ENCODE measurements around the gene FOXN3.

Gene FOXN3

DNA sequence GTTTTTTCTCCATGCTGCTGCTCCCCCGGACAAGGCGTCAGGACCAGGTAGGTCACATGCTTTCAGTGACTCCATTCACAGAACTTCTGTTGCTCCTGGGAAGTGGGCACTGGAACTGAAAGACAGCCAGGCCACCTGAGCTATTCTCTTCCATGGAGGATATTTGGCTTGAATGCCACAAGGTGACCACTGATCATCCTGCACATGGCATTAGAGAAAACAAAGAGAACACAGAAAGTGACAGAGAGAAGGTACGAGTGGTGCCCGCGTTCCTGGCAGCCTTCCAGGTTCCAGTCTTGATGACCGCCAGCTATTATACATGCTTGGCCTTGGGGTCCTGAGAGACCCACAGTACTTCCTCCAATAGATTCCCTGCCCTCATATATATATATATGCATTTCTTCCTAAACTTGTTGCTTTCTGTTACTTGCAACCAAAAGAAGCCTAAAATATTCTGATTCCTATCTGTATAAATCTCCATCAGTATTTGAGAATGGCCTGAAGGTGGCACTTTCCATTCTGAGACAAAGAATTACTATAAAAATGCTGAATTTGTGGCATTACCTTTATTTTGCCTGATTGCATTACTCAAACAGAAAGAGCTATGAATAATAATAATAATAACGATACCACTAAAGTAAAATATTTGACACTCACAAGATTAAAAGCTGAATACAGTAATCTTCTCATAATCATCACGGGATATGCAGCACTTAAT is 174.9 kb downstream of the FOXN3 start:
- Histone ChIP-seq H4K12ac (ENCODE audit: low read depth, low read length) (no peak overlapping the region), H3K4me3 (ENCODE audit: low read depth, low read length) (no peak overlapping the region), H3K36me3 (ENCODE audit: control insufficient read depth in 1 of 2, insufficient read depth in 2 of 2, low read length in 2 of 2) (no peaks in the 10 kb centered on the region), H2AK5ac (ENCODE audit: low read length) (peak overlapping the region; percentile 51), H4K8ac (ENCODE audit: low read depth, low read length) (peak overlapping the region; percentile 65), H3K9me3 (ENCODE audit: insufficient read depth, low read depth, low read length) (no peaks in the 10 kb centered on the region), H3K4me1 (ENCODE audit: control insufficient read depth in 1 of 2, insufficient read depth in 2 of 2, low read length in 2 of 2) (peaks cover 12 to 19% of the 10 kb centered on the region in 2 experiments), H3K27me3 (ENCODE audit: insufficient read depth, low read length) (no peaks in the 10 kb centered on the region), H2BK12ac (ENCODE audit: low read length) (peak overlapping the region; percentile 61), H4K91ac (ENCODE audit: low read depth, low read length) (peak overlapping the region; percentile 50), H3K79me2 (ENCODE audit: control insufficient read depth, insufficient read depth, low read length, poor library complexity) (no peaks in the 10 kb centered on the region), H2BK5ac (ENCODE audit: low read depth, low read length, poor library complexity) (peak overlapping the region; percentile 16), H3K18ac (ENCODE audit: low read length) (peak overlapping the region; percentile 33), H3K14ac (ENCODE audit: low read length) (peak overlapping the region; percentile 51), H3K79me1 (ENCODE audit: low read length) (peaks cover 8% of the 10 kb centered on the region), H3K23ac (ENCODE audit: low read length) (no peak overlapping the region), H3K27ac (ENCODE audit: low read depth, low read length) (peak overlapping the region; percentile 10), H3K4me2 (ENCODE audit: low read length) (no peak overlapping the region), H2AFZ (ENCODE audit: insufficient read depth, low read length, poor library complexity) (no peak overlapping the region), H3K9ac (ENCODE audit: low read length) (no peak overlapping the region), H3K4ac (ENCODE audit: low read depth, low read length) (peak overlapping the region; percentile 17), H2BK120ac (ENCODE audit: insufficient read depth, low read length, poor library complexity) (no peak overlapping the region)
- no CpG with 5 or more reads among the region's 8 CpGs for WGBS (ENCODE audit: extremely low coverage, insufficient coverage, insufficient read length)
- DNase-seq, result no peak

DNA sequence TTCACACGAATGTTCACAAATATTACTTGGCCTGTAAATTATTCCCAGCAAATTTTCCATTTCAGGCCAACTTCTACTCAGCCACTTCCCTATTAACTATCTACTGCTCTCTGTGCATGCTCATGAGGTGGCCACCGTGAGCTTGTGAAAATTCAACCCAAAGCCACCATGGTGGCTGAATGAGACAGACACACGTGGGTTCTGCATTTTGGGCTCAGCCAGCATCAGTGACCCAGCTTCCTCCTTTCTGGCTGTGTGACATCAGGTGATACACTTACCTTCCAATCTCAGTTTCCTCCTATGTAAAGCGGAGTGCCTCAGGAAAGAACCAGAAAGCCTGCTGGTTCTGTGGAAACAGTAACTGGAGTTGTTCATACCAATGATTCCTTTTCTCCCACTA is 175.8 kb downstream of the FOXN3 start:
- Histone ChIP-seq H2BK5ac (ENCODE audit: low read depth, low read length, poor library complexity) (no peak overlapping the region), H2BK120ac (ENCODE audit: insufficient read depth, low read length, poor library complexity) (no peak overlapping the region), H3K23ac (ENCODE audit: low read length) (no peak overlapping the region), H3K9ac (ENCODE audit: low read length) (no peak overlapping the region), H3K79me1 (ENCODE audit: low read length) (peaks cover 7% of the 10 kb centered on the region), H3K27ac (ENCODE audit: low read depth, low read length) (peak overlapping the region; percentile 10), H3K27me3 (ENCODE audit: insufficient read depth, low read length) (no peaks in the 10 kb centered on the region), H3K18ac (ENCODE audit: low read length) (no peak overlapping the region), H2BK12ac (ENCODE audit: low read length) (no peak overlapping the region), H4K91ac (ENCODE audit: low read depth, low read length) (no peak overlapping the region), H3K36me3 (ENCODE audit: control insufficient read depth in 1 of 2, insufficient read depth in 2 of 2, low read length in 2 of 2) (no peaks in the 10 kb centered on the region), H2AFZ (ENCODE audit: insufficient read depth, low read length, poor library complexity) (no peak overlapping the region), H3K14ac (ENCODE audit: low read length) (no peak overlapping the region), H4K8ac (ENCODE audit: low read depth, low read length) (no peak overlapping the region), H3K79me2 (ENCODE audit: control insufficient read depth, insufficient read depth, low read length, poor library complexity) (no peaks in the 10 kb centered on the region), H3K9me3 (ENCODE audit: insufficient read depth, low read depth, low read length) (no peaks in the 10 kb centered on the region), H3K4me1 (ENCODE audit: control insufficient read depth in 1 of 2, insufficient read depth in 2 of 2, low read length in 2 of 2) (peaks cover 12 to 19% of the 10 kb centered on the region in 2 experiments), H3K4me3 (ENCODE audit: low read depth, low read length) (no peak overlapping the region), H3K4ac (ENCODE audit: low read depth, low read length) (no peak overlapping the region), H4K12ac (ENCODE audit: low read depth, low read length) (no peak overlapping the region), H2AK5ac (ENCODE audit: low read length) (no peak overlapping the region), H3K4me2 (ENCODE audit: low read length) (no peak overlapping the region)
- peak in 1 of 2 donors; percentile 42 for DNase-seq
- whole genome bisulfite sequencing (ENCODE audit: extremely low coverage, insufficient coverage, insufficient read length), result no CpG with 5 or more reads among the region's 4 CpGs

- Histone ChIP-seq H3K4me1 (ENCODE audit: control insufficient read depth in 1 of 2, insufficient read depth in 2 of 2, low read length in 2 of 2) (peaks cover 7 to 17% of the 10 kb centered on the region in 2 experiments), H3K4ac (ENCODE audit: low read depth, low read length) (no peak overlapping the region), H3K27me3 (ENCODE audit: insufficient read depth, low read length) (no peaks in the 10 kb centered on the region), H4K12ac (ENCODE audit: low read depth, low read length) (no peak overlapping the region), H2AK5ac (ENCODE audit: low read length) (no peak overlapping the region), H3K23ac (ENCODE audit: low read length) (no peak overlapping the region), H3K18ac (ENCODE audit: low read length) (no peak overlapping the region), H3K9ac (ENCODE audit: low read length) (no peak overlapping the region), H2BK5ac (ENCODE audit: low read depth, low read length, poor library complexity) (no peak overlapping the region), H3K4me3 (ENCODE audit: low read depth, low read length) (no peak overlapping the region), H3K4me2 (ENCODE audit: low read length) (no peak overlapping the region), H3K27ac (ENCODE audit: low read depth, low read length) (no peak overlapping the region), H2BK12ac (ENCODE audit: low read length) (no peak overlapping the region), H2BK120ac (ENCODE audit: insufficient read depth, low read length, poor library complexity) (no peak overlapping the region), H3K79me2 (ENCODE audit: control insufficient read depth, insufficient read depth, low read length, poor library complexity) (no peaks in the 10 kb centered on the region), H3K9me3 (ENCODE audit: insufficient read depth, low read depth, low read length) (no peaks in the 10 kb centered on the region), H3K36me3 (ENCODE audit: control insufficient read depth in 1 of 2, insufficient read depth in 2 of 2, low read length in 2 of 2) (no peaks in the 10 kb centered on the region), H4K8ac (ENCODE audit: low read depth, low read length) (no peak overlapping the region), H4K91ac (ENCODE audit: low read depth, low read length) (no peak overlapping the region), H3K79me1 (ENCODE audit: low read length) (peaks cover 7% of the 10 kb centered on the region), H2AFZ (ENCODE audit: insufficient read depth, low read length, poor library complexity) (no peak overlapping the region), H3K14ac (ENCODE audit: low read length) (no peak overlapping the region)
- DNase-seq, result no peak
- WGBS (ENCODE audit: extremely low coverage, insufficient coverage, insufficient read length), result no CpG with 5 or more reads among the region's 3 CpGs
Observed at GRCh38 chr14:89240414-89240813, 176.6 kb downstream of the FOXN3 start.

DNA sequence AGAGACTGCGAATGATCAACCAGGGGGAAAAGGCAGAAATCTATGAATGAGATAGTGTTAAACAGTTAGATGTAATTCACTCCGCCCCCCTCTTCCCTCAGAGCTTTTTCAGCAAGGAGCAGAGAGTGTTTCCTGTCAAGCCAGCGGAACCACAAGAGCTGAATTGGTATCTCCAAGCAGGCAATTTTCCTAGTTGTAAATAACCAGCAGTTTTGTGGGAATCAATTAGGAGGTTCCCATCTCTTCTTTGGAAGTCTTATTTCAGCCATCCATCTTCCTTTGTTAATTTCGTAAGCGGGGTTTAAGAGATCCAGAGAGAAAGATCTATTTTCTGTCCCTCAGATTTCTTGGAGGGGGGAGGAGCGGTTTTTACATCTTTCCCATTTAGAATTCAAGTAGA is 178.0 kb downstream of the FOXN3 start:
- Histone ChIP-seq H3K79me2 (ENCODE audit: control insufficient read depth, insufficient read depth, low read length, poor library complexity) (no peaks in the 10 kb centered on the region), H3K4ac (ENCODE audit: low read depth, low read length) (no peak overlapping the region), H3K4me1 (ENCODE audit: control insufficient read depth in 1 of 2, insufficient read depth in 2 of 2, low read length in 2 of 2) (peaks cover 7 to 15% of the 10 kb centered on the region in 2 experiments), H3K27me3 (ENCODE audit: insufficient read depth, low read length) (no peaks in the 10 kb centered on the region), H3K18ac (ENCODE audit: low read length) (no peak overlapping the region), H3K36me3 (ENCODE audit: control insufficient read depth in 1 of 2, insufficient read depth in 2 of 2, low read length in 2 of 2) (no peaks in the 10 kb centered on the region), H3K23ac (ENCODE audit: low read length) (no peak overlapping the region), H4K91ac (ENCODE audit: low read depth, low read length) (no peak overlapping the region), H2BK5ac (ENCODE audit: low read depth, low read length, poor library complexity) (no peak overlapping the region), H2AFZ (ENCODE audit: insufficient read depth, low read length, poor library complexity) (no peak overlapping the region), H3K9ac (ENCODE audit: low read length) (no peak overlapping the region), H2BK120ac (ENCODE audit: insufficient read depth, low read length, poor library complexity) (no peak overlapping the region), H3K14ac (ENCODE audit: low read length) (no peak overlapping the region), H3K9me3 (ENCODE audit: insufficient read depth, low read depth, low read length) (no peaks in the 10 kb centered on the region), H3K27ac (ENCODE audit: low read depth, low read length) (no peak overlapping the region), H4K8ac (ENCODE audit: low read depth, low read length) (no peak overlapping the region), H4K12ac (ENCODE audit: low read depth, low read length) (no peak overlapping the region), H3K79me1 (ENCODE audit: low read length) (peaks cover 7% of the 10 kb centered on the region), H2AK5ac (ENCODE audit: low read length) (no peak overlapping the region), H3K4me3 (ENCODE audit: low read depth, low read length) (no peak overlapping the region), H2BK12ac (ENCODE audit: low read length) (no peak overlapping the region), H3K4me2 (ENCODE audit: low read length) (no peak overlapping the region)
- no peak for DNase-seq
- WGBS (ENCODE audit: extremely low coverage, insufficient coverage, insufficient read length), result no CpG with 5 or more reads among the region's 6 CpGs
